NAMALWA (cell line): ENCODE measurements around the gene NAGK.
"Not testable (repeated sequence)": the region's sequence is repeated elsewhere in the genome, so short reads cannot be mapped to it uniquely, and the experiment has no call there.

Experiments used
- DNase-seq: peaks from one replicate; pipeline ENCODE4 v3.0.0-alpha.2; 2015; ENCODE audit warnings: low spot score

The NAGK gene

DNA sequence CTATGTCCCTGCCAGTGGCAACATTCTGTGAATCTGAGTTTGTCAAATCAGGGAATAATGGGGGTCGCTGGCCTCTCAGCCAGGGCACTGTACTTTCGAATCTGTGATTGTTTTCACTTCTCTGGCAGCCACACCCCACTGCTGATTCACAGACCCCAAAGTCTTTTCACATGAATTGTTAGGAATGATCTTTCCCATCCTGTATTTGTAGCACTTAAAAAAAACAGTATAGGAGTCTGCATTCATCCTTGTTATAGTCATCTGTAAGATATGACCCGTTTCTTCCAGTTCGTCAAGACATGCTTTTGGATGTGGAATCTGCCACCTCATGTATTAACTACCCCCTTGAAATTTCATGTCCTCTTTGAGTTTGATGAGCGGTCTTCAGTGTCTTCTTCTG, 928 bp downstream of the NAGK start:
- no peak for DNase-seq

DNA sequence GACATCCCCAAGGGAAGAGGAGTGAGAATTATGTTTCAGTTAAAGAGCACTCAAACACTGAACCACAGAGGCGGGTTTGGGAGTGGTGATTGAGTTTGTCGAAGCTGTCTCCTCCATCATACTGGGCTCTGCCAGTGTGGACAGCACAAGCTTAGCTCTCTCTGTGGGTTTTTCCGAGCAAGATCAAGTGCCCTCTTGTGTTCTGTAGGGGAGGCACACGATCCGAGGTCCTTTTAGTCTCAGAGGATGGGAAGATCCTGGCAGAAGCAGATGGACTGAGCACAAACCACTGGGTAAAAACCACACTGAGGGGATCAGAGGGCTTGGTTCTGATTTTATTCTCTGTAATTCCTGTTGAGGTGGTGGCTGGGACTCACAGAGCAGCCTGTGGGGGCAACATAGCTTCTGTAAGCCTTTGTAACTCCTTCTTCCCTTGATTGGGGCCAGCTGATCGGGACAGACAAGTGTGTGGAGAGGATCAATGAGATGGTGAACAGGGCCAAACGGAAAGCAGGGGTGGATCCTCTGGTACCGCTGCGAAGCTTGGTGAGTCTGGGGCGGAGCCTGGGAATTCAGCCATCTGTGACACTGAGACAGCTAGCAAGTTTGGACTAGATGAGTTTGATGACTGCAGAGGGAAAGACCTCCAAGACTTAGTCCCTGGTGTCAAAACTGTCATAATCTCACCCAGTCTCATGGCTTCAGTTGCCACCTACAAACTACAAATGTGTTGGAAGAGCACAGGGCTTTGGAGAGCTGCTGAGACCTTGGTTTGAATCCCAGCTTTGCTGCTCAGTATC, 2.0 kb downstream of the NAGK start:
- no peak for DNase-seq

DNA sequence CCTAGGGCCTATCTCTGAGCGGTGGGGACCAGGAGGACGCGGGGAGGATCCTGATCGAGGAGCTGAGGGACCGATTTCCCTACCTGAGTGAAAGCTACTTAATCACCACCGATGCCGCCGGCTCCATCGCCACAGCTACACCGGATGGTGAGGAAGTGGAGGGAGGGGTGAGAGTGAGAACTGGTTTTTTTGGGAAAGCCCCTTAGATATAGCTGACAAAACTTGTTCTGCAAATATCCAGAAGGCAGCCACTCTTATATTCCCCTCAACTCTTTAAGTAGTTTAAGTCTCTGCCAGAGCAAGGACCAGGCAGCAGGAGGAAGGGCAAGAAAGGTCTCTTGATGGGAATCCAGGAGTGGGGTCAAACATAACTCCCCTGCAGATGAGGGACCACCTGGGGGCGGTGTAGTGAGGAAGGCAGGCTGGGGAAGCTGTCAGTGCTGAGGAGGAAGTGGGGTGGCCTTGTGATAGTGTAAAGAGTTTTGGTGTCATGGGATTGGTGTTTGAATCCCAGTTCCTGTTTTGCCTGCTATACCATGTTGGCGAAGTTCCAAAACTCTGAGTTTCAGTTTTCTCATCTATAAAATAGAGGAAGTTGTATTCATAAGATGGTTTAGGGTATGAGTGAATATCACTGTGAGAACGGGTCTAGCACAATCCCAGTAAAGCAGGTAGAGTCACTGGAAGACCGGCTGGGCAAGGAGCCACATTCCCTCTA, 3.4 kb downstream of the NAGK start:
- DNase-seq: peak; percentile 69

DNA sequence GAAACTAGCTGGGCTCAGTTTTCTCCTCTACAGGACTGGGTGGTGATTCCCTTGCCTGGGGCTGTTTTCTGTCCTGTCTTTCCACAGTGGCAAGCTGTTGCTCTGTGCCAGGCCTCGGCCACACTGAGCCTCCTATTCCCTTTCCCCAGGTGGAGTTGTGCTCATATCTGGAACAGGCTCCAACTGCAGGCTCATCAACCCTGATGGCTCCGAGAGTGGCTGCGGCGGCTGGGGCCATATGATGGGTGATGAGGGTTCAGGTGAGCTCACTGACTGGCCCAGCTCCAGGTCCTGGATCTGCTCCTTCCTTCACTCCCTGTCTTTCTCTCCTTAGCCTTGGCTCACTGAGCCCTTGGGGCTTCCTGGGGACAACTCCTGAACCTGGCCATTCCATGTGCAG, 4.0 kb downstream of the NAGK start:
- DNase-seq: no peak

DNA sequence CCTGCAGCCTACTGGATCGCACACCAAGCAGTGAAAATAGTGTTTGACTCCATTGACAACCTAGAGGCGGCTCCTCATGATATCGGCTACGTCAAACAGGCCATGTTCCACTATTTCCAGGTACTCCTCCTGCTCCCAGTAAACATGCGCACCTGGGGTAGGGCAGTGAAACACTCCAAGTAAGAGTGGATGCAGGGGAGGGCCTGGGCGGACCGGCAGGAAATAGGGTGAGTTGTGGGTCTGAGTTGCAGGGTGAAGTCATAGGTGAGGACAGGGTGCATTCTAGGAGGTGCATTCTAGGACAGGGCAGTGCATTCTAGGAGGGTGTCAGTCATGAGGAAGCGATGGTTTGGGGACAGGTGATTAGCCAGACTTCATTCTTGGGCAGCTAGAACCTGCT, 5.0 kb downstream of the NAGK start:
- DNase-seq: no peak

DNA sequence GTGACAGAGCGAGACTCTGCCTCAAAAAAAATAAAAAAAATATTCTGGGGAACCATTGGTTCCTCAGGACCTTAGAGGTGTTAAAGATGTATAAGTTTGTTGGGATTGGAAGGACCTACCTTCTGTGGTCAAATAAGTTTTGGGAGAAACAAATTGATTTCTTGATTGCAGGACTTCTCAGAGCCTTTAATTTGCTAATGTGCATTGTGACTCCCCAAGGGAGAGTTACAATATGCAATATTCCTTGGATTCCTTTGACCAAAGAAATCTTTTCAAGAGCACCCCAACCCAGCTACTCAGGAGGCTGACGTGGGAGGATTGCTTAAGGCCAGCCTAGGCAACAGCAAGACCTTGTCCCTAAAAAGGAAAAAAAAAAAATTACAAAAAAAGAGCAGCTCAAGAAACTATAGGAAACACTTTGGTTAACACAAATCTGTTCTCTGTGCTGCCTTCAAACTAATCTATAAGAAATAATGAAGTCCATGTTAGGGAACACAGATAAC, 6.5 kb downstream of the NAGK start:
- DNase-seq: no peak

DNA sequence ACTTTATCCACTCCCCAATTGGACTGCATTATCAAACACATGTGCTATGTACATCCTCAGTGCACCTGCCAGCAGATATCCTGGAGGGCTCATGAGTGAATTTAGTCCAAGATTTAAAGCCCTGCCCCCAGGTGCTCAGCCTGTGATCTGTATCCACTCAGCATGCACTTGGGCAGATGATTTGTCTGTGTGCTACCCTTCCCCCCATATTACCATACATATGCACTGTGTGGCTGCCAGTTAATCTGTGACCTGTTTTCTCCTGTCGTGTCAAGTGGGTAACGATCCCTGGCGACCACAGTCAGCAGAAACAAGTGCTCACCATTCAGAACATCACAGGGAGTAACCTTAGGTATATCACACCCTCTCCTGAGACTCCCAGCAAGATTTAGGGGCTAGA, 10.2 kb downstream of the NAGK start:
- no peak for DNase-seq

DNA sequence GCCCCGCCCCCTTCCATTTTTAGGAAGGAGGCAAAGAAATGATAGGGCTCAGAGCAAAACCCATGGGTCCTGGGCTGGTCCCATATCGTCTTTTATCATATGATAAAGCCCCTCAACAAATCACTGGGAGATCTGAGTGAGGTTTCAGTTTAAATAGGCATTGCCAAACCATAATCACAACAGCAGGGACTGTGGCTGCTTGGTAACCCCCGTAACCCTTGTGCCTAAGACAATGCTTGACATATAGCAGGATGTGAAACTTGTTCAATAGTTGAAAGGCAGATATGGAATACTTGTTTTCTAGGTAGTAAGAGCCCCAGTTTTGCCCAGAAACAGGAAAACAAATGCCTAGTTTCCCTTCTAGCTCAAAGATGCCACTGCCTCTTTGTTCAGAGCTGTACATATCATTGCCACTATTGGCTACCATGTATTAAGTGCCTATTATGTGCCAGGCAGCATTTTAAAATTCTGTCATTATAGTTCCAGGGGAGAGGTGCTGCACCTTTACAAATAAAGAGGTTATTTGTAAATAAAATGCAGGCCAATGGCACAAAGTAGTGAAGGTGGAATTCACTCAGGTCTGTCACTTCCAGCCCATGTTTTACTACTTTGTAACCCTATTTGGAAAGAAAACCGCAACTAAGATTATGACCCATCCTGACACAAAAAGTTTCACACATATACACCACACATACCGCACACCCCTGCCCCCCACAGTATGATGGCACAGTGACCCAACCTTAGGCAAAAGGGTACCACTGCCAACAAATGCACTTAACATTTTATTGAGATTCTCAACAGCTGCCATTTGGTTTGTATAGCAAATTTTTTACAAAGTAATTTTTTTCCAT, 14.2 kb downstream of the NAGK start:
- no peak for DNase-seq

DNA sequence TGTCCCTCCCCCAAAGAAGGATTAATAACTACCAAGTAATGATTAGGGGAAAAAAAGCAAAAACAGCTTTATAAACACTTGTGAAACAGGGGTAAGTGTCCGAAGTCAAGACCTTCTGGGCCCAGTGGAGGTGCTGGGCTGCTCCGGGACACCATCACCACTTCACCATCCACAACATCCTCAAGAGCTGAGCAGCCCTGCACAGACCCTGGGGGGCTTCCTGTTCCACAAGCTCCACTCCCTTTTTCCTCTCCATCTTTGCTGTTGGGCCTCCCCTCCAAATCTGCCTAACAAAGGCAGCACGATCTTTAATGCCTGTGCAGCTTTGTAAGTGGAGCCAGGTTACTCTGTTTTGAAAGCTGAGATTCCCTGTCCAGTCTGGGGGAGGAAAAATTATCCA, 14.8 kb downstream of the NAGK start:
- DNase-seq: not testable (repeated sequence)

DNA sequence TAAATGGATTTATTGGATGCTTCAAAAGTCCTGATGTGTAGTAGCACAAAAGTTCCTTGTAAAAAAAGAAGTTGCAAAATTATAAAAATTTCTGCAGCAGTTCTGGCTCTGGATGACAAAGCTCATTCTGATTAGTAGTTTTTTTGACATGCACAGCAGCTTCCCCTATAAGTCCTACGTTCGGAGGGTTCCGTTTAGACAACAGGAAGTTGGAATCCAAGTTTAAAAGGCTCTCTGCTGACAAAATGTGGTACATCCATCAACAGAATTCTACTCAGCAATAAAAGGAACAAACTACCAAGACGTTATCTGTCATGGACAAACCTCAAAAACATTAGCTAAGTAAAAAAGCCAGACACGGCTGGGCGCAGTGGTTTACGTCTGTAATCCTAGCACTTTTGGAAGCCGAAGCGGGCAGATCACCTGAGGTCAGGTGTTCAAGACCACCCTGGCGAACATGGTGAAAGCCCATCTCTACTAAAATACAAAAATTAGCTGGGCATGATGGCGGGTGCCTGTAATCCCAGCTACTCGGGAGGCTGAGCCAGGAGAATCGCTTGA, 15.4 kb downstream of the NAGK start:
- not testable (repeated sequence) for DNase-seq

DNA sequence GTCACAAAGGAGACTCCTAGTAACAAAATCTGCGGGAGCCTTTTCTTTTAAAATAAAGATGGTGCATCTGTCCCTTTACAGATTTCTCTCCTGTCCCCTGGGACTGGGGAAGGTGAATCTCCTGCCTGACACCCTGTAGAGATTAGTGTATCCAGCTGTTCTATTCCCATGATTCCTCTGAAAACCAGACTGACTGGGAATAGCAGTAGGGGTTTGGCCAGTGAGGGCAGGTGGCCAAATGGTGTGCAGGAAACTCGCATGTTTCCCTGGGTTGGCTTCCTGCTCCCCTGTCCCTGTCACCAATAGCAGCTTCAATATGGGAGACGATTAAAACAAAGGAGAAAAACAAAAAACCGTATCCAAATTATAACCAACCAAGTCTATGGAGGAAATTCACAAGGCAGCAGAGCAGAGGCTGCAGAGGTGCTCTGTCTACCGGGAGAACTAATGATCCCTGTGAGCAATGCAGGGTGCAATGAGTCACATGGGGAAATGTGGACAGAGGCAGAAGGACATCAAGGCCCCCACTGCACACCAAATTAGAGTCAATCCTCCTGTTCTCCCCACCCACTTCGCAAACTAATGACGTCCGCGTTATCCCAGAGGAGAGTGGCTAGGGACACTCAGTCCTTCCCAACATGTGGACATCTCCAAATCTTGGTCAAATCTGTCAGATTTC, 17.0 kb downstream of the NAGK start:
- not testable (repeated sequence) for DNase-seq

DNA sequence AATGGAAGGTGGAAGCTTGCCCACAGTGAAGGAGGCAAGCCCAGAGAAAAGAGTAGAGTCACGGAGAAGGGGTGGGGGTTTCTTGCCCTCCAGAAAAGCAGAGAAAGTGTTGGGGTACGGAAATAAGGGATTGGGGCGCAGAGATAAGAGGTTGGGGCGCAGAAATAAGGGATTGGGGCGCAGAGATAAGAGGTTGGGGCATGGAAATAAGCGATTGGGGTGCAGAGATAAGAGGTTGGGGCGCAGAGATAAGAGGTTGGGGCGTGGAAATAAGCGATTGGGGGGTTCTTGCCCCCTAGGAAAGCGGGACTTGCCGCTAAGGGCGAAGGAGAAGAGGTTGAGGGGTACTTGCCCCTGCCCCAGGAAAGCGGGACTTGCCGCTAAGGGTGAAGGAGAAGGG, 21.0 kb downstream of the NAGK start:
- not testable (repeated sequence) for DNase-seq

DNA sequence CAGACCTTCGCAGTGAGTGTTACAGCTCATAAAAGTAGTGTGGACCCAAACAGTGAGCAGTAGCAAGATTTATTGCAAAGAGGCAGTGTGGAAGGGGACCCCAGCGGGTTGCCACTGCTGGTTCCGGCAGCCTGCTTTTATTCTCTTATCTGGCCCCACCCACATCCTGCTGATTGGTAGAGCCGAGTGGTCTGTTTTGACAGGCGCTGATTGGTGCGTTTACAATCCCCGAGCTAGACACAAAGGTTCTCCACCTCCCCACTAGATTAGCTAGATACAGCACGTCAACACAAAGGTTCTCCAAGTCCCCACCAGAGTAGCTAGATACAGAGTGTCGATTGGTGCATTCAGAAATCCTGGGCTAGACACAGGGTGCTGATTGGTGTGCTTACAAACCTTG, 23.4 kb downstream of the NAGK start:
- not testable (repeated sequence) for DNase-seq

DNA sequence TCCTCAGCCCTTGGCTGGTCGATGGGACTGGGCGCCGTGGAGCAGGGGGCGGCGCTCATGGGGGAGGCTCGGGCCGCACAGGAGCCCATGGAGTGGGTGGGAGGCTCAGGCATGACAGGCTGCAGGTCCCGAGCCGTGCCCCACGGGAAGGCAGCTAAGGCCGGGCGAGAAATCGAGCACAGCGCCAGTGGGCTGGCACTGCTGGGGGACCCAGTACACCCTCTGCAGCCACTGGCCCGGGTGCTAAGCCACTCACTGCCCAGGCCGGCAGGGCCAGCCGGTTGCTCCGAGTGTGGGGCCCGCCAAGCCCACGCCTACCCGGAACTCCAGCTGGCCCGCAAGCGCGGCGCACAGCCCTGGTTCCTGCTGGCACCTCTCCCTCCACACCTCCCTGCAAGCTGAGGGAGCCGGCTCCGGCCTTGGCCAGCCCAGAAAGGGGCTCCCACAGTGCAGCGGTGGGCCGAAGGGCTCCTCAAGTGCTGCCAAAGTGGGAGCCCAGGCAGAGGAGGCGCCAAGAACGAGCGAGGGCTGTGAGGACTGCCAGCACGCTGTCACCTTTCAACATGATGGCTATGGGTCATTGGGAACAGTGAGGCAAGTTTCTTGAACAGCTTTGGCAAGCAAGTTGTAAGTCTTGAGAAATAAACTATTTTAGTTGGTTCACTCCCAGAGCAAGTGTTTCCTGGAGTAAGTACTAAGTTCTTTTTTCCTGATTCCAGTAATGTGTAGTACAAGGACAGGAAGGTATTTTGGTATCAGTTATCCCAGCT, 24.2 kb downstream of the NAGK start:
- DNase-seq: not testable (repeated sequence)

DNA sequence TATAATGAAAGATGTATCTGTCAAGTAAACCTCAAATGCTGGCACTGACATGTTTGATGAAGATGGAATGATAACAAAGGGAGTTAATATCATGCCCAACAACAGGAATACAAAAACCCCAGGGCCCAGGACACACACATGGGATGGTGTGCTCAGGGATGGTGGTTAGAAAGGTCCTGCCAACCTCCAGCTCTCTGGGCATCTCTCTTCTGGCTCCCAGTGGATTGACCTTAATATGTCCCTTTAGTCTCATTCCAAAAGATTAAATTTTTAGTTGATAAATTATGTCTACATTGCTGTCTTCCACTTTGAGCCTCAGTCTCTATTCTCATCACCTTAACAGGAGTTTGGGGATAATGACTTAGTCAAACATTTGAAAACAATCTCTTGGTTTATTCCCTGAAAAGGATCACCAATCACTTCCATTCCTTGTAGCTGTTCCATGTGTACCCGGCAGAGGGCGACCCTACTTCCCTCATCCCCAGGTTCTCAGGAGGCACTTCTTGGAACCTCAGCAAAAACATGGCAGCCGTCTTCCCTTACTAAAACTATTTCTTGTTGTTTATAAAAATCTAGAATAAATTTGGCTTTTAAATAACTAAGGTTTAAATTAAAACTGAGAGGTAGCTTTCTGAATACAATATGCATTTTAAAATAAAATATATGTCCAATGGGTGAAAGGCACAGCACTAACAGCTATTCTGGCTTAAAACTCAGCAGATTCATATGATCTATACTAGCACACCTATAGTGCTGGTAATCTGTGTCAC, 31.9 kb downstream of the NAGK start:
- peak; percentile 56 for DNase-seq

DNA sequence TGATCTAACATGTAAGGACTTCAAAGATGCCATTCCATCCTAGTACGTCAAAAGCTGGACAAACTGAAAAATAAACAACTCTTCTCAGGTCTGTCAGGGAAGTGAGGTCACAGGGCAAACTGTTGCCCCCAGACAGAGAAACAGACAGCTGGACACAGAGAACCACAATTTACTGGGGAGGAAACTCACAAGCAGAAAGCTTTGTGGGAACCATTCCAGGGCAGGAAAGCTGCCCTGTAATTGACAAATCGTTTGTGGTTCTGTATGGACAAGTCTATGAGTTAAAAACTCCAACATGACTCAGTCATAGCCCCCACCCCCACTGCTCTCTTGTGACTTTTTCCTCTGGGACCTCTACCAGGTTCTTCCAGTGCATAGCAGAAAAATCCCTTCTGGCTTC, 33.2 kb downstream of the NAGK start:
- DNase-seq: no peak

DNA sequence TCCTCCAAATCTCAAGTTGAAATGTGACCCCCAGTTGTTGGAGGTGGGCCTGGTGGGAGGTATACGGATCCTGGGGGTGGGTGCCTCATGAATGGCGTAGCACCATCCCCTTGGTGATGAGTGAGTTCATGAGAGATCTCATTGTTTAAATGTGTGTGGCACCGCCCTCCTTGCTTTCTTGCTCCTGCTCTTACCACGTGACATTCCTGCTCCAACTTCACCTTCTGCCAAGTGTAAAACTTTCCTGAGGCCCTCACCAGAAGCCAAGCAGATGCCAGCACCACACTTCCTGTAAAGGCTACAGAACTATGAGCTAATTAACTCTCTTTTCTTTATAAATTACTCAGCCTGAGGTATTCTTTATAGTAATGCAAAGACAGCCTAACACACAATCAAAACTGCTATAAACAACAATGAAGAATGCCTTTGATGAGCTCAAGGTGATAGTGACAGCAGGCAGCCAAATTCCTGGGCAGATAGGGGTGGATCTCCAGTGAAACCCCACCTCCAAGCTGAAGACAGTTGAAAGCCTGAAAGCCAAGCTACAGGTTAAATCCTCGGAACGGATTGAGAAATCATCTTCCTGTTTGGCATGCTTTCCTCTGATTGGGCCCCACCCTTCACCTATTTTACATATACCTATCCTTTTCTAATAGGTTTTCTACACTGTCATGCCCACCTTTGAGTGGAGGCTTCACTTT, 34.7 kb downstream of the NAGK start:
- no peak for DNase-seq

DNA sequence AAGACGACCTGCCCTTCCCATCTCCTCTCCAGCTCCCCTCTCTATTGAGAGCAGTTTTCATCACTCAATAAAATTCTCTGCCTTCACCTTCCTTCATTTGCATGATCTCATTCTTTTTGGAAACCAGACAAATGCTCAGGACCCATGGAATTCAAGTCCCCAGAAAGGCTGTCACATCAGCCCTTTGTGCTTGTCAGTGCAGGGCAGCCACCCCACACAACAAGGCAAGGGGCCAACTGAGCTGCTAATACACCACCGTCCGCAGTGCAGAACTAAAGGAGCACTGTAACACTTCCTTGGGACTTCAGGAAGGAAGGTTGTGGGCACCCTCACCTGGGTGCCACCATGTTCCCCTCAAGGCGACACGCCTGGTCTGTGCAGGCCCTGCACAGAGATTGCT, 35.4 kb downstream of the NAGK start:
- no peak for DNase-seq

DNA sequence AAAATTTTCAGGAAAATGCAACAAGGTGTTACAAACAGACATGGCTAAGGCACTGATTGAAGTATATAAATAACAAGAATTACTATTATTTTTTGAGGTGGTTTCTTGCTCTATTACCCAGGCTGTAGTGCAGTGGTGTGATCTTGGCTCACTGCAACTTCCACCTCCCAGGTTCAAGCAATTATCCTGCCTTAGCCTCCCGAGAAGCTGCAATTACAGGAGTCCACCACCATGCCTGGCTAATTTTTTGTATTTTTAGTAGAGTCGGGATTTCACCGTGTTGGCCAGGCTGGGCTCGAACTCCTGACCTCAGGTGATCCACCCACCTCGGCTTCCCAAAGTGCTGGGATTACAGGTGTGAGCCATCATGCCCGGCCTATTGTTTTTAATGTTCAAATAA, 38.0 kb downstream of the NAGK start:
- DNase-seq: not testable (repeated sequence)
